WI38 (cell line): ENCODE results near the gene RINL.
A peak's percentile ranks its signal among the peaks of the same experiment; 100 is the strongest.

ENCODE experiments used
- H3K4me3 ChIP-seq: 2 replicates; pipeline ENCODE4 v1.5.1; 2011; ENCODE audit warnings: low read depth, mild to moderate bottlenecking, control low read depth, low read length
- CTCF ChIP-seq: IDR thresholded peaks from 2 replicates; pipeline ENCODE4 v1.5.1; 2012; ENCODE audit warnings: low read depth, mild to moderate bottlenecking, control low read depth, low read length

The RINL gene

DNA sequence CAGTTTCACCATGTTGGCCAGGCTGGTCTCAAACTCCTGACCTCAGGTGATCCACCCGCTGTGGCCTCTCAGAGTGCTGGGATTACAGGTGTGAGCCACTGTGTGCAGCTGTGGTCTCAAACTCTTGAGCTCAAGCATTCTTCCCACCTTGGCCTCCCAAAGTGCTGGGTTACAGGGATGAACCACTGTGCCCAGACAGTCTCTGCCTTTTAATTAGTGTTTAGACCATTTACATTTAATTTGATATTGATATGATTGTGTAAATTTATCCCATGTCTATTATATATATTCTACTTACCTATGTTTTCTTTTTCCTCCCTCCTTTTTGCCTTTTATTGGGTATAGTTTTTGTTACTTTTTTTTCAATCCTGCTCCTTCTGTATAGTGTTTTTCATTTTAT is 23.6 kb upstream of the RINL start:
- H3K4me3 ChIP-seq = no peak overlapping the region

GRCh38 chr19:38900743-38901190 is 22.7 kb upstream of the RINL start:
- H3K4me3 ChIP-seq = peak overlapping the region; percentile 88
- TF ChIP-seq CTCF = no peak

More for the DNA sequence above, 23.6 kb upstream of the RINL start:
- TF ChIP-seq CTCF = no peak

DNA sequence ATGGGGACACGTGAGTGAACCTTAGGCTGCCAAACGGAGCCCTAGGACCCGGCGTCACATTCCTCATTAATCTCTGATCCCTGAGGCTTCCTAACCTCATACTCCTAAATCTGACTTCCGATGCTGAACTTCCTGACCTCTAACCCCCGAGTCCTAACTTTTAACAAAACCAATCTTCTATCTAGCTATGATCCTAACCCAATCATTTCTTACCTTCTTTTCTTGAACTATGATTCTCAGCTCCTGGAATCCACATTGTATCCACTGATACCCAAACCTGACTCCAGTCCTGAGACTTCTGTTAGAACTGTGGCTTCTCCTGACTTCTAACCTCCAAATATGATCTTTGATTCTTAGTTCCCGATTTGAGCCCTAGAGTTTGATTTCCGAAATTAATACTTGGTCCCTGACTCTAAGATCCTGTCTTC is 22.1 kb upstream of the RINL start:
- H3K4me3 ChIP-seq = peak overlapping the region; percentile 88
- no peak for TF ChIP-seq CTCF

DNA sequence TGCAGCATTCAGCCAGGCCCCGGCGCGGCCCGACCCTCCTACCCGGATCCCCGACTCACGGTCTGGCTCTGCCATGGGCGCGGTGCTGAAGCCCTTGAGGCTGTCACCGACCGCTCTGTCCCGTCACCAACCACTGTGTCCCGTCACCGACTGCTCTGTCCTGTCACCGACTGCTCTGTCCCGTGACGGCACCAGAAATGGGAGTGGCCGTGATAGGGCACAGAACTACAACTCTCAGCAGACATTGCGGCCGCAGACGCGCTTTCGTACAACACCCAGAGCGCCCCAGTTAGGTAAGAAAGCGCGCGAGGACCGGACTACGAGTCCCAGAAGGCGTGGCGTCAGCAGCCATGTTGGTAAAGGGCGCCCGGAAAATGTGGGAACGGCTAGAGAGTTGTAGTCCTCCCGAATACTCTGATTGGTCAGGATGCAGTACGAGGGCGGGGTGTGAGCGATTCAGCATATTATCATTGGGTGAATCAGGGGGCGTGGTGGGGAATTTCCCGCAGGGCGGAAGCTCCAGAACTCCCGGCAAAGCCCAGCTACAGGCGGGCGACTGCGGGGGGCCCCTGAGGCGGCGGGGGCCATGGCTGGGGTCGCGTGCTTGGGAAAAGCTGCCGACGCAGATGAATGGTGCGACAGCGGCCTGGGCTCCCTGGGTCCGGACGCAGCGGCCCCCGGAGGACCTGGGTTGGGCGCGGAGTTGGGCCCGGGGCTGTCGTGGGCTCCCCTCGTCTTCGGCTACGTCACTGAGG is 21.5 kb upstream of the RINL start, which contains the start of the genes NFKBIB and SIRT2:
TSS of gene NFKBIB (plus strand) at position 523 of the 755 bp plus-strand sequence. CDS start at position 587, 64 bp downstream.
TSS of gene SIRT2 (minus strand) at position 172 of the 755 bp plus-strand sequence. CDS start at position 75, 97 bp downstream.
- peak within 1 kb of the TSS; percentile 88 for H3K4me3 ChIP-seq
- TF ChIP-seq CTCF = no peak

GRCh38 chr19:38898788-38899446 is 20.8 kb upstream of the RINL start:
- no peak for TF ChIP-seq CTCF
- H3K4me3 ChIP-seq = peak overlapping the region; percentile 88

DNA sequence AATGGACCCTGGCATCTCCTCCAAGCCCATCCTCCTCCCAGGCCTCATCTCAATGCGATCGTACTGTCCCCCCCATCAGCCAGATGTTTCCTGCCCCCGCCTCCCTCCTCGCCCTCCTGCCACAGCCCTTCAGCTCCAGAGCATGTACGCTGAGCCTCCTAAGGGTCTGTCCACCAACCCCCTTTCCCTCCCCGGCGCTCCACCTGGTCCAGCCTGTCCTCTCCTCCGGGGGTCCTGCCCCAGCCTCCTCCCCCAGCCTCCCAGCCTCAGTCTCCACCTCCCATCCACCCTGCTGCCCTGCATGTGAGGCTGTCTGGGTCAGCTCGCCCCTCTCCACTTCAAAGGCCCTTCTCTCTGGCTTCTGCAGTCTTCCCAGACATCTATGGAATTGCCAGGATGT is 16.9 kb upstream of the RINL start:
- TF ChIP-seq CTCF = no peak
- no peak overlapping the region for H3K4me3 ChIP-seq

- no peak overlapping the region for H3K4me3 ChIP-seq
- TF ChIP-seq CTCF = no peak
Measured at GRCh38 chr19:38893341-38893771, 15.3 kb upstream of the RINL start.
